Endothelial cell of umbilical vein (primary cell): ENCODE results near the gene NGEF. TPM values are rescaled to one million over a fixed set of nuclear protein-coding genes. Genes with fewer than 3 reads are reported as not detected.

Source experiments
- BruUV-seq: library from RNA; stranded (reverse); fragments of 400-500 nt; replicated peaks from 2 replicates; lab custom pipeline; 2021; lab: Mats Ljungman, UMichigan
- CTCF ChIA-PET: fragments of 300-600, 350-600 bp; sonication (Branson Sonifier 250); formaldehyde crosslinking; loops from one replicate; lab custom pipeline; 2021; ENCODE audit warnings: antibody characterized with exemption, inconsistent platforms; lab: Charles Lee
- POLR2A ChIA-PET: fragments of 300-600, 350-600 bp; sonication (Branson Sonifier 250); formaldehyde crosslinking; loops from one replicate; lab custom pipeline; 2021; ENCODE audit warnings: antibody characterized with exemption, inconsistent platforms; lab: Charles Lee
- DNase-seq: peaks from one replicate; pipeline ENCODE4 v3.0.0-alpha.2; 2011; ENCODE audit warnings: low read depth, low spot score
- FAIRE-seq: peaks from 2 replicates; lab custom pipeline; 2011; peaks lifted over from hg19 to GRCh38; lab: Jason Lieb, UNC
- H2AFZ ChIP-seq: 2 replicates; pipeline ENCODE4 v1.6.0; 2012; ENCODE audit warnings: low read depth, low read length, control low read depth, inconsistent platforms
- H3K27ac ChIP-seq: 2 replicates; pipeline ENCODE4 v1.5.1; 2011; ENCODE audit warnings: low read depth, mild to moderate bottlenecking, control low read depth, low read length, moderate library complexity; ENCODE audit not compliant: insufficient read depth
- H3K27me3 ChIP-seq, 2 experiments: 2 replicates each; pipeline versions ENCODE4 v1.6.0 to v1.6.1; 2011; ENCODE audit warnings: low read length in 2 of 2, mixed read lengths in 1 of 2; ENCODE audit not compliant: control insufficient read depth in 2 of 2, insufficient read depth in 2 of 2
- H3K36me3 ChIP-seq, 2 experiments: 2 replicates in 1 of 2; 3 replicates in 1 of 2; pipeline ENCODE4 v1.5.1; 2011; ENCODE audit warnings: low read length in 2 of 2, mild to moderate bottlenecking in 1 of 2, moderate library complexity in 1 of 2; ENCODE audit not compliant: control insufficient read depth in 2 of 2, insufficient read depth in 2 of 2; ENCODE audit errors: extremely low read depth in 1 of 2
- H3K4me1 ChIP-seq: 3 replicates; pipeline ENCODE4 v1.5.1; 2011; ENCODE audit warnings: mild to moderate bottlenecking, low read length; ENCODE audit not compliant: control insufficient read depth, insufficient read depth; ENCODE audit errors: extremely low read depth
- H3K4me2 ChIP-seq: 2 replicates; pipeline ENCODE4 v1.6.1; 2011; ENCODE audit warnings: low read length, control low read depth, mixed read lengths; ENCODE audit not compliant: insufficient read depth
- H3K4me3 ChIP-seq, 3 experiments: fragments of 200-600 bp in 1 of 3; sonication (generic), shearing (Covaris generic) in 1 of 3; replicated peaks in 1 of 3; 2 replicates each; pipeline ENCODE4 v1.5.1; 2011 to 2016; ENCODE audit warnings: control low read depth in 3 of 3, low read length in 3 of 3, mild to moderate bottlenecking in 2 of 3, inconsistent platforms in 1 of 3, low read depth in 1 of 3, moderate library complexity in 1 of 3; ENCODE audit not compliant: insufficient read depth in 1 of 3
- H3K79me2 ChIP-seq: 2 replicates; pipeline ENCODE4 v1.6.0; 2012; ENCODE audit warnings: low read length, inconsistent platforms; ENCODE audit not compliant: control insufficient read depth, insufficient read depth
- H3K9ac ChIP-seq: replicated peaks from 2 replicates; pipeline ENCODE3; 2011; ENCODE audit warnings: low read length, control low read depth; ENCODE audit not compliant: insufficient read depth; ENCODE audit errors: extremely low read depth
- H3K9me1 ChIP-seq: replicated peaks from 3 replicates; pipeline ENCODE4 v1.6.0; 2011; ENCODE audit warnings: mild to moderate bottlenecking, low read length; ENCODE audit not compliant: control insufficient read depth, insufficient read depth; ENCODE audit errors: extremely low read depth
- H3K9me3 ChIP-seq: replicated peaks from 2 replicates; pipeline ENCODE4 v1.5.1; 2012; ENCODE audit warnings: low read length, inconsistent platforms; ENCODE audit not compliant: control insufficient read depth, insufficient read depth
- H4K20me1 ChIP-seq: replicated peaks from 2 replicates; pipeline ENCODE3; 2011; ENCODE audit warnings: mild to moderate bottlenecking, low read length; ENCODE audit not compliant: control insufficient read depth, insufficient read depth; ENCODE audit errors: extremely low read depth
- EZH2 ChIP-seq: IDR thresholded peaks from 2 replicates; pipeline ENCODE4 v1.6.1; 2012; ENCODE audit warnings: borderline replicate concordance, low read depth, mild to moderate bottlenecking, moderate library complexity, low read length, inconsistent platforms; ENCODE audit not compliant: severe bottlenecking
- FOS ChIP-seq: IDR thresholded peaks from 2 replicates; pipeline ENCODE4 v1.6.1; 2011; ENCODE audit warnings: mild to moderate bottlenecking, low read length, moderate library complexity, borderline replicate concordance; ENCODE audit not compliant: insufficient read depth
- GATA2 ChIP-seq: IDR thresholded peaks from 2 replicates; pipeline ENCODE4 v1.7.0; 2011; ENCODE audit warnings: low read depth, mild to moderate bottlenecking, moderate library complexity, mixed read lengths, low read length; ENCODE audit not compliant: insufficient read length, insufficient read depth
- JUN ChIP-seq: IDR thresholded peaks from 2 replicates; pipeline ENCODE4 v1.6.1; 2011; ENCODE audit warnings: borderline replicate concordance, low read depth; ENCODE audit not compliant: insufficient read length, insufficient read depth
- MYC ChIP-seq: IDR thresholded peaks from one replicate; pipeline ENCODE4 v1.6.1; 2011; ENCODE audit warnings: mild to moderate bottlenecking, low read depth, low read length
- POLR2A ChIP-seq: IDR thresholded peaks from 2 replicates; pipeline ENCODE4 v1.6.1; 2012; ENCODE audit warnings: low read depth, mild to moderate bottlenecking, control low read depth, low read length
- POLR2AphosphoS5 ChIP-seq: IDR thresholded peaks from 2 replicates; pipeline ENCODE4 v1.6.1; 2012; ENCODE audit warnings: low read depth, mild to moderate bottlenecking, control low read depth, low read length, moderate library complexity; ENCODE audit not compliant: insufficient read depth
- dilution Hi-C: fragments of 300-500 bp; cut with MboI; formaldehyde crosslinking; loops from one replicate; pipeline ENCODE4 v1.15.0; 2019; ENCODE audit warnings: low sequenced_read_pairs; ENCODE audit not compliant: extremely low pct_ligation_motif_present
- intact Hi-C: fragments of 100-400 bp; cut with micrococcal nuclease; formaldehyde crosslinking; loops from one replicate; pipeline ENCODE4 v1.10.0; 2022
- polyA plus RNA-seq, 4 experiments: library from polyadenylated mRNA; depleted of rRNA in 3 of 4; stranded (reverse) in 3 of 4; unstranded in 1 of 4; fragments of >200 nt; gene quantifications; 2 replicates each; pipeline versions ENCODE4 v1.2.1 to v1.2.3, GENCODE V29; 2011 to 2012; ENCODE audit warnings: missing spikeins in 1 of 4
- total RNA-seq: library from RNA; stranded (reverse); gene quantifications from 2 replicates; pipeline ENCODE4 v1.2.3, GENCODE V29; 2021
- TF ChIP-seq, protein P1 (sequence below), 2 donors: IDR thresholded peaks; 1 replicate in 1 of 2; 2 replicates in 1 of 2; pipeline ENCODE4 v1.5.1; 2011; ENCODE audit warnings: low read length in 2 of 2, mild to moderate bottlenecking in 2 of 2, moderate library complexity in 2 of 2, control low read depth in 1 of 2, inconsistent platforms in 1 of 2, low read depth in 1 of 2; ENCODE audit not compliant: insufficient read depth in 1 of 2; ENCODE audit errors: extremely low read depth in 1 of 2
- TF ChIP-seq, protein P2 (sequence below): IDR thresholded peaks from 2 replicates; pipeline ENCODE4 v1.6.1; 2011; ENCODE audit not compliant: insufficient read depth, insufficient read length

NGEF gene
- total and polyA plus RNA-seq, 2 donors (not counting 3 experiments of a cell fraction or from before 2014, with no cell fraction given), result 0.22 to 0.41 TPM

DNA sequence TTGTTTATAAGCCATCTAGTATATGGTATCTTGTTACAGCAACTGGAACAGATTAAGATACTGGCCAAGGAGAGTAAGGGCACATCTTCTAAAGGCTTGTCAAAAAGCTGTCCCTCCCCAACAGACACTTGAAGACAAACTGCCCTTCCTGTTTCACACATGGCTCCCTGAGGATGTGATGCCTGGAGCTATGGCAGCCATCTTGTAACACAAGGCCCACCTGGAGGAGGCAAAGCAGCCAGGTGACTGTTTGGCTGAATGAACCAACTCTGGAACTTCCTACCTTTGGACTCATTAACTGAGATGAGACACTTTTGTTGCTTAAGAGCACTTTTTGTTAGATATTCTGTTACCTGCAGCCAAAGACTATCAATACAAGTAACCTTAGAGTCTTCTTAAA lies 88.6 kb downstream of the NGEF start:
- dilution Hi-C loops (no loop called here), intact Hi-C loops (no loop called here)
- Histone ChIP-seq H2AFZ (no peak overlapping the region), H3K9ac (no peak overlapping the region), H3K9me1 (no peaks in the 10 kb centered on the region), H3K4me2 (no peak overlapping the region), H4K20me1 (no peaks in the 10 kb centered on the region), H3K27ac (no peak overlapping the region), H3K79me2 (no peaks in the 10 kb centered on the region), H3K9me3 (no peaks in the 10 kb centered on the region), H3K4me3 (no peak overlapping the region), H3K4me1 (peaks cover 3% of the 10 kb centered on the region), H3K36me3 (no peaks in the 10 kb centered on the region), H3K27me3 (peaks cover 32 to 42% of the 10 kb centered on the region in 2 experiments)
- TF ChIP-seq POLR2AphosphoS5 (no peak), POLR2A (no peak), EZH2 (no peak), MYC (no peak), GATA2 (no peak), FOS (no peak), JUN (no peak)
- TF ChIP-seq, protein P1, sequence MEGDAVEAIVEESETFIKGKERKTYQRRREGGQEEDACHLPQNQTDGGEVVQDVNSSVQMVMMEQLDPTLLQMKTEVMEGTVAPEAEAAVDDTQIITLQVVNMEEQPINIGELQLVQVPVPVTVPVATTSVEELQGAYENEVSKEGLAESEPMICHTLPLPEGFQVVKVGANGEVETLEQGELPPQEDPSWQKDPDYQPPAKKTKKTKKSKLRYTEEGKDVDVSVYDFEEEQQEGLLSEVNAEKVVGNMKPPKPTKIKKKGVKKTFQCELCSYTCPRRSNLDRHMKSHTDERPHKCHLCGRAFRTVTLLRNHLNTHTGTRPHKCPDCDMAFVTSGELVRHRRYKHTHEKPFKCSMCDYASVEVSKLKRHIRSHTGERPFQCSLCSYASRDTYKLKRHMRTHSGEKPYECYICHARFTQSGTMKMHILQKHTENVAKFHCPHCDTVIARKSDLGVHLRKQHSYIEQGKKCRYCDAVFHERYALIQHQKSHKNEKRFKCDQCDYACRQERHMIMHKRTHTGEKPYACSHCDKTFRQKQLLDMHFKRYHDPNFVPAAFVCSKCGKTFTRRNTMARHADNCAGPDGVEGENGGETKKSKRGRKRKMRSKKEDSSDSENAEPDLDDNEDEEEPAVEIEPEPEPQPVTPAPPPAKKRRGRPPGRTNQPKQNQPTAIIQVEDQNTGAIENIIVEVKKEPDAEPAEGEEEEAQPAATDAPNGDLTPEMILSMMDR (IDR thresholded peaks at IDR 0.05; ENCODE audit: extremely low read depth in 1 of 2, insufficient read depth in 1 of 2, low read depth in 1 of 2, low read length in 2 of 2), result no peak
- TF ChIP-seq, protein P2, sequence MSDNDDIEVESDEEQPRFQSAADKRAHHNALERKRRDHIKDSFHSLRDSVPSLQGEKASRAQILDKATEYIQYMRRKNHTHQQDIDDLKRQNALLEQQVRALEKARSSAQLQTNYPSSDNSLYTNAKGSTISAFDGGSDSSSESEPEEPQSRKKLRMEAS, result no peak
- ChIA-PET POLR2A (no interaction called here), CTCF (interaction anchor here (1.0 kb wide), 1 partner anchor 18 kb away, joined by 3 read pairs; no protein-coding TSS in a partner anchor)
- FAIRE-seq, result no peak
- DNase-seq, result no peak
- BruUV-seq, result no TSS peak
